HG02943 (cell line): ENCODE data around the gene TFAP2D.

Source experiments
- ATAC-seq: cut with Tn5 transposase; IDR thresholded peaks from one replicate; pipeline ENCODE4 v1.9.1; 2021; ENCODE audit warnings: mild to moderate bottlenecking, low read depth, moderate library complexity; ENCODE audit not compliant: unreplicated experiment

TFAP2D gene

GRCh38 chr6:50816947-50817645 lies 103.8 kb downstream of the TFAP2D start:
- no peak for ATAC-seq

DNA sequence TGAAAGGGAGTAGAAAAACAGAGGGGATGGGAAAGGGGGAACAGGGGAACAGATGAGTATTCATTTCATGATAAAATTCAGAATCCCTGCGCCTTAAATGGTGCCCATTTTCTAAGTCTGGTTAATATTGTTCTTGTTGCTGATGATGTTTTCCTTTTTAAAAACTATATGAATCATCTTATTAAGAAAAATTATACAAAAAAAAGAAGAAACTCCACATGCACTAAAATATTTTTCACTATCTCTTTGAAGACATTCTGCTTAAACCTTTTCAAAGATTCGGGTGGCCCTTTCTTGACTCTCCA lies 104.3 kb downstream of the TFAP2D start:
- no peak for ATAC-seq

DNA sequence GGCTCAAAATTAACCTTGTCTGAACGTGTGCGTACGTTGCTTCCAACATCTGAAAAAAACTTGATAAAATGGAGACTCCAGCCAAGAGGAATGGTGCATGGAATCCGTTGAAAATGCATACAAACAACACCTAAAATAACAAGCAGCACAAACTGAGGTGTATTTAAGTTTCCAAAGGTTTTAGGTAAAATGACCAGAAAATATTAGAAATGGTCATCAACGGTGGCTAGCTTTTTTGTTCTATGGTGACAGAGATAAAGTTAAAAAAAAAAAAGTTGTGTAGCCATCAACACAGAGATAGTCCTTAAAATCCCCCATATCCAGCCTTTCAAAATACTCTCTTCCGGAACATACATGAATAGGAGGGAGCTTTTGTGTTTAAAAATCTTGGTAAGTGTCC lies 104.7 kb downstream of the TFAP2D start:
- ATAC-seq: no peak

- ATAC-seq: no peak
Observed at GRCh38 chr6:50818673-50819072, 105.3 kb downstream of the TFAP2D start, which contains the start of gene TFAP2B. Gene TFAP2B, plus strand, starts transcription at chr6:50818871. Its CDS starts 21 bp downstream, at chr6:50818892.

- ATAC-seq: no peak
Observed at GRCh38 chr6:50819466-50819903, 106.2 kb downstream of the TFAP2D start.

DNA sequence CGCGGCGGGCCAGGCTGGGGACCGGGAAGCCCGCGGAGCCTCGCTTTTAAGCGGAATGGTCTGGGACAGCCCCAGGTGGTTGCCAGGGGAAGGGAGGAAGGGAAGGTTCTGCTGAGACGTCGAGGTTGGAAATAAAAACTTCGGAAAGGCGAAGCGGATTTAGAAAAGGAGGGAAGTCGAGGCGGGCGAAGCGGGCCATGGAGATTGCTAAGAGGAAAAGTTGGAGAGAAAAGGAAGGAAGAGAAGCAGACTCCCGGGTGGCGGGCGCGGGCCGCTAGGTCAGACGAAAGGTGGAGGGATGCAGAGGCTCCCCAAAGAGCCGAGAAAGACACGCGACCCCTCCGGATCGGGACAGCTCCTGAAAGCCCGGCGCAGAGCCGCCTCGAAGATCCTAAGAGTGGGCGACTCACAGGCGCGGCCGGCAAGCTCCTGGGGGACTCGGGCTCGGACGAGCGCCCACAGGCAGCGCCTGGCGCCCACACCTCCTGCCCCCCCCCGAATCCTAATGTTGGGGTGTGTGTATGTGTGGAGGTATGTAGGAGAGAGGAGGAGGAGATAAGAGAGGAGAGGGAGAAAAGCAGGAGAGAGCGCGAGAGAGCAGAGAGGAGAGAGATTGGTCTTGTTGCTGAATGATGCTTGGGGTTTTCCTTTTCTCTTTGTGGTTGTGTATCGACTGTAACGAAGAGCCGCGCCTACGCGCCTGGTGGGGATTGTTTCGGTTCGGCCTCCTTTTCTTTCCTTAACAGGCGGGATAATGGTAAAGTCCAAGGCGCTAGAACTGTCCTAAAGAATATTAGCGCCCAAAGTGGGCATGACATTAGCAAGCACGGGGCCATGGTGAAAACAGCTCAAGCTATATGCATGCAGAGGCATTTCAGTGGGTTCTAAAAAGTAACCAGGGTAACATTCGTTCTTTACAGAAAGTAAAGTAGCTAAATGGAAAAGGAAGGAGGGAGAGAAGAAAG lies 106.9 kb downstream of the TFAP2D start:
- no peak for ATAC-seq

- ATAC-seq: no peak
Observed at GRCh38 chr6:50820869-50821264, 107.5 kb downstream of the TFAP2D start.

DNA sequence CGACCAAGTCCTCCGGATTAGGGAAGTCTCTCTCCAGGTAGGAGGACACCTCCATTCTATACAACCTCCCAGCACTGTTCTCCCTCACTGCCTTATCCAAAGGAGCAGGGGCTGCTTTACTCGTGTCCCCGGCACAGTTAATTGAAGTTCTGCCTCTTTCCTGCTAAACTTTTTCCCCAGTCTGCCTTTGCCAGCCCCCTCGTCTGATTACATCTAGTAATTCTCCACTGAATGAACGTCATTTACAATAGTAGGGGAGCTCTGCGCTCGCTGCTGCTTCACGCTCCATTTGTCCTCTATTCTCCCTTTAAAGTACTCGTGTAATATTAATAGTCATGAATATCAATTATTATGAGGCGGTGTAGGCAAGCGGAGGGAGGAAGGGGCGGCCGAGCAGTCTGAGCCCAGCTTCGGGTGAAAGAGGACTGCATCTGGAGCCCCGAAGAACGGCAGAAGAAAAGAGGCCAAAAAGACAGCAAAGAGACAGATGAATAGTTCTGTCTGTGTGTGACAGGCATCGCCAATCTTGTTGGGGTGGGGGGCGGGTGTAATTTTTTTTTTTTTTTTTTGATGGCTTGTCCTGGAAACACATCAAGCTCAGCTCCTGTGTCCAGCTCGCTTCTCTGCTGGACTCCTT lies 108.2 kb downstream of the TFAP2D start:
- ATAC-seq: no peak

GRCh38 chr6:50822078-50822476 lies 108.8 kb downstream of the TFAP2D start:
- ATAC-seq: no peak
